MM.1S (cell line): Measurements from ENCODE around the gene TEKT3.
A peak's percentile ranks its signal among the peaks of the same experiment; 100 is the strongest.

Source experiments
- DNase-seq: peaks from one replicate; pipeline ENCODE4 v3.0.0-alpha.2; 2015
- H2AFZ ChIP-seq: fragments of 300-600 bp; sonication (generic); 2 replicates; pipeline ENCODE4 v1.6.0; 2016; ENCODE audit warnings: antibody characterized with exemption, low read length
- H3F3A ChIP-seq: fragments of 300-600 bp; sonication (generic); 2 replicates; pipeline ENCODE4 v1.6.1; 2016; ENCODE audit warnings: mild to moderate bottlenecking, antibody characterized with exemption, low read length, moderate library complexity, mixed read lengths; ENCODE audit not compliant: insufficient read depth
- H3K27ac ChIP-seq: fragments of 300-600 bp; sonication (generic); 2 replicates; pipeline ENCODE4 v1.5.1; 2016; ENCODE audit warnings: mild to moderate bottlenecking, low read length
- H3K27me3 ChIP-seq: fragments of 300-600 bp; sonication (generic); replicated peaks from 2 replicates; pipeline ENCODE4 v1.6.0; 2016; ENCODE audit warnings: low read length; ENCODE audit not compliant: insufficient read depth
- H3K36me3 ChIP-seq: fragments of 300-600 bp; sonication (generic); replicated peaks from 2 replicates; pipeline ENCODE4 v1.6.1; 2016; ENCODE audit warnings: mild to moderate bottlenecking, low read length, mixed read lengths; ENCODE audit not compliant: insufficient read depth
- H3K4me1 ChIP-seq: fragments of 300-600 bp; sonication (generic); 2 replicates; pipeline ENCODE4 v1.6.1; 2016; ENCODE audit warnings: low read length, mixed read lengths
- H3K4me2 ChIP-seq: fragments of 300-600 bp; sonication (generic); 2 replicates; pipeline ENCODE4 v1.6.0; 2016; ENCODE audit warnings: low read depth, low read length
- H3K4me3 ChIP-seq: fragments of 300-600 bp; sonication (generic); 2 replicates; pipeline ENCODE4 v1.5.1; 2016; ENCODE audit warnings: low read length, mixed read lengths
- H3K79me2 ChIP-seq: fragments of 300-600 bp; sonication (generic); 2 replicates; pipeline ENCODE4 v1.6.1; 2016; ENCODE audit warnings: mixed run types, low read length, mixed read lengths
- H3K9ac ChIP-seq: fragments of 300-600 bp; sonication (generic); 2 replicates; pipeline ENCODE4 v1.6.1; 2016; ENCODE audit warnings: low read length, mixed read lengths
- H3K9me2 ChIP-seq: fragments of 300-600 bp; sonication (generic); replicated peaks from 2 replicates; pipeline ENCODE4 v1.6.1; 2016; ENCODE audit warnings: mild to moderate bottlenecking, low read length, mixed read lengths; ENCODE audit not compliant: insufficient read depth
- H3K9me3 ChIP-seq: fragments of 300-600 bp; sonication (generic); replicated peaks from 2 replicates; pipeline ENCODE4 v1.6.1; 2016; ENCODE audit warnings: mild to moderate bottlenecking, low read length, mixed read lengths; ENCODE audit not compliant: insufficient read depth
- H4K20me1 ChIP-seq: fragments of 300-600 bp; sonication (generic); 2 replicates; pipeline ENCODE4 v1.6.1; 2016; ENCODE audit warnings: mild to moderate bottlenecking, low read length, moderate library complexity, mixed read lengths; ENCODE audit not compliant: insufficient read depth
- EZH2 ChIP-seq: fragments of 300-600 bp; sonication (generic); optimal IDR thresholded peaks from 2 replicates; pipeline ENCODE3; 2017; ENCODE audit warnings: low read depth, mild to moderate bottlenecking, antibody characterized with exemption, low read length, mixed read lengths
- EZH2phosphoT487 ChIP-seq: fragments of 300-600 bp; sonication (generic); IDR thresholded peaks from 2 replicates; pipeline ENCODE4 v1.6.1; 2018; ENCODE audit warnings: antibody characterized with exemption, low read length
- TF ChIP-seq, protein P1 (sequence below): fragments of 300-600 bp; sonication (generic); IDR thresholded peaks from 2 replicates; pipeline ENCODE4 v1.5.1; 2016; ENCODE audit warnings: antibody characterized with exemption, low read length, mixed read lengths

The TEKT3 gene

DNA sequence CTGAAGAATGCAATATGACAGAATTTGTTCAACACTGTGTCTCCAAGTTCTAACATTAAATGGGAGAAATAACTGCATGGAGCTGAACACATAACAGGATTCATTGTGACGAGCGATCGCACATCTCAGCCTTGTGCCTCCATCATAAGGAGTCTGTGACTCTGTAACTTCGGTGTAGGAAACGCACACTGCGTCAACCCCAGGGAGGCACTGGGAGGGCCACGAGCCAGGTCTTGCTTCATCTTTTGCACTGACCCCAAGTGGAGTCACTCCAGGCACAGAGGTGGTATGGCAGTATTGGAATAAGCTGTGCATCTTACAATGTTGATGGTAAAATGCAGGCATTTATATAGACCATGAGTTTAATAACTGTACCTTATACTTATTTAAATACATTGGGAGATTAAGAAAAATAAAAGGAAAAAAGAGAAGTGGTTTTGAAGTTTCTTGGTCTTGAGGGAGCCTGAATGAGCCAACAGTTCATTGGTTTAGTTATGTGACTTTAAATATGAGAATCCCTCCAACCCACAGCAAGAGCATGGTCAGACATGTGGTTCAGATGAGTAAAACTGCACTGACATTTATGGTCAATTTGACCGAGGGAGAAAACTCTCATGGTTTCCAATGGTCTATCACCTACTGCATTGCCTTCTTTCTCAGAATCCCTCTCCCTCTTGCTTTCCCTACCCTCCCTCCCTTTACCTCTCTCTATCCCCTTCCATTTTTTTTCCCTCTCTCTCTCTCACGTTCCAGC, 70.6 kb downstream of the TEKT3 start:
- H4K20me1 ChIP-seq, result no peaks in the 10 kb centered on the region
- no peak for DNase-seq
- H3K27me3 ChIP-seq, result no peaks in the 10 kb centered on the region
- no peak overlapping the region for H2AFZ ChIP-seq
- H3K9me3 ChIP-seq, result no peaks in the 10 kb centered on the region
- H3K27ac ChIP-seq, result no peak overlapping the region
- H3K79me2 ChIP-seq, result no peaks in the 10 kb centered on the region
- H3K36me3 ChIP-seq, result no peaks in the 10 kb centered on the region
- H3K4me1 ChIP-seq, result no peaks in the 10 kb centered on the region
- no peak overlapping the region for H3K9ac ChIP-seq
- no peaks in the 10 kb centered on the region for H3F3A ChIP-seq
- H3K9me2 ChIP-seq, result no peaks in the 10 kb centered on the region
- TF ChIP-seq, protein P1, sequence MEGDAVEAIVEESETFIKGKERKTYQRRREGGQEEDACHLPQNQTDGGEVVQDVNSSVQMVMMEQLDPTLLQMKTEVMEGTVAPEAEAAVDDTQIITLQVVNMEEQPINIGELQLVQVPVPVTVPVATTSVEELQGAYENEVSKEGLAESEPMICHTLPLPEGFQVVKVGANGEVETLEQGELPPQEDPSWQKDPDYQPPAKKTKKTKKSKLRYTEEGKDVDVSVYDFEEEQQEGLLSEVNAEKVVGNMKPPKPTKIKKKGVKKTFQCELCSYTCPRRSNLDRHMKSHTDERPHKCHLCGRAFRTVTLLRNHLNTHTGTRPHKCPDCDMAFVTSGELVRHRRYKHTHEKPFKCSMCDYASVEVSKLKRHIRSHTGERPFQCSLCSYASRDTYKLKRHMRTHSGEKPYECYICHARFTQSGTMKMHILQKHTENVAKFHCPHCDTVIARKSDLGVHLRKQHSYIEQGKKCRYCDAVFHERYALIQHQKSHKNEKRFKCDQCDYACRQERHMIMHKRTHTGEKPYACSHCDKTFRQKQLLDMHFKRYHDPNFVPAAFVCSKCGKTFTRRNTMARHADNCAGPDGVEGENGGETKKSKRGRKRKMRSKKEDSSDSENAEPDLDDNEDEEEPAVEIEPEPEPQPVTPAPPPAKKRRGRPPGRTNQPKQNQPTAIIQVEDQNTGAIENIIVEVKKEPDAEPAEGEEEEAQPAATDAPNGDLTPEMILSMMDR, result no peak
- TF ChIP-seq EZH2 (no peak), EZH2phosphoT487 (no peak)
- H3K4me3 ChIP-seq, result 0 out of 2 replicates have a peak overlapping the region, but pooled peaks have one; percentile 3
- H3K4me2 ChIP-seq, result peak overlapping the region; percentile 7; the same call in 1 of the 2 replicates

DNA sequence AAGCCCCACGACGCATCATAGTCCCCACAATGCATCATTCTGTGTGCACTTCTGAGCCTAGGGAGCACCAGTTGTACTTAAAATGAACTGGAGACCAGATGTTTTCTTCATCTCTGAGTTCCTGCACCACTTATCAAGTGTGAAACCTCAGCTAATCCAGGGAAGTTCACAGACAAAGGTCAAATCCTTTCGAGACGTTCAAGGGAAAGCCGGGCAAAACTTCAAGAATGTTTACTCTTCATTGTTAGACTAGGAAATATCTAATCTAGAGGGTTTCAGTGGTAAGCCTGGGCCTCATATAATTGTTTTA, 71.7 kb downstream of the TEKT3 start:
- H3K4me1 ChIP-seq, result no peaks in the 10 kb centered on the region
- H3K4me2 ChIP-seq, result no peak overlapping the region
- no peak overlapping the region for H3K27ac ChIP-seq

DNA sequence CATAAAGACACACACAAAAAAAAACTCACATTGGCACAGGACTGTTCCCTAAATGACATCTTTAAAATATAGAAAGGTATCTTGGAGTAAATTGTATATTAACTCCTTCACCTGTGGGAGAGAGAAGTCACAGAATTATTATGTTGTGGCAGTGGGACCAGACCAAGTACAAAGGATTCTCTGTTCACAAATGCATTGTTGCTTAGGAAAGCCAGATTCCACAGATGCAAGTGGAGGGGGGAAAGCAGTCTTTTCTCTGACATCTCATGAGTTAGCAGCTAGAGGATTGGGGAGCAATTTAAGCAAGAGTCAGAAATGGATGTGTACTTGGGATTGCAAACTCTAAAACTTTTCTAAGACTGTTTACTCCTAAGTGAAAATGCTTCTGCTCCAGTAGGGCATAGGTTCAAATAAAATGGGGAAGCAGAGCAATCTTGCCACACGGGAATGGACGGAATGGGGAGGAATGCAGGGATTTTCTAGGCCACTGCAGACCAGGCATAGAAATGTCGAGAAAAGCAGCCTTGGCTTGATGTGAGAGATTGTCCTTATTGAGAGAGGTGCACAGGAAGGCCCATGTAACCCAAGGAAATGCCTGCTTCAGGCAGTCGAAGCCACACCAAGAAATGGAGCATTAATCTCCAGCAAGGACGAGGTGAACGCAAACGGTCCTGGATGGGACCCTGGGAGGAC, 72.2 kb downstream of the TEKT3 start:
- Histone ChIP-seq H3K27ac (no peak overlapping the region), H3F3A (no peaks in the 10 kb centered on the region), H3K4me3 (no peak overlapping the region), H3K36me3 (no peaks in the 10 kb centered on the region), H3K9me3 (no peaks in the 10 kb centered on the region), H3K4me1 (no peaks in the 10 kb centered on the region), H3K9ac (no peak overlapping the region), H3K79me2 (no peaks in the 10 kb centered on the region), H4K20me1 (no peaks in the 10 kb centered on the region), H3K27me3 (no peaks in the 10 kb centered on the region), H3K4me2 (no peak overlapping the region), H2AFZ (no peak overlapping the region), H3K9me2 (no peaks in the 10 kb centered on the region)
- TF ChIP-seq EZH2phosphoT487 (no peak), EZH2 (no peak)
- TF ChIP-seq, protein P1, result no peak
- no peak for DNase-seq

More for the DNA sequence above, 71.7 kb downstream of the TEKT3 start:
- H3K9ac ChIP-seq, result no peak overlapping the region
- no peaks in the 10 kb centered on the region for H3K27me3 ChIP-seq
- H3K9me2 ChIP-seq, result no peaks in the 10 kb centered on the region
- H2AFZ ChIP-seq, result no peak overlapping the region
- H3K4me3 ChIP-seq, result no peak overlapping the region
- H3K9me3 ChIP-seq, result no peaks in the 10 kb centered on the region
- no peak for TF ChIP-seq EZH2phosphoT487
- DNase-seq, result no peak
- H3K36me3 ChIP-seq, result no peaks in the 10 kb centered on the region
- H4K20me1 ChIP-seq, result no peaks in the 10 kb centered on the region
- H3K79me2 ChIP-seq, result no peaks in the 10 kb centered on the region
- H3F3A ChIP-seq, result no peaks in the 10 kb centered on the region

DNA sequence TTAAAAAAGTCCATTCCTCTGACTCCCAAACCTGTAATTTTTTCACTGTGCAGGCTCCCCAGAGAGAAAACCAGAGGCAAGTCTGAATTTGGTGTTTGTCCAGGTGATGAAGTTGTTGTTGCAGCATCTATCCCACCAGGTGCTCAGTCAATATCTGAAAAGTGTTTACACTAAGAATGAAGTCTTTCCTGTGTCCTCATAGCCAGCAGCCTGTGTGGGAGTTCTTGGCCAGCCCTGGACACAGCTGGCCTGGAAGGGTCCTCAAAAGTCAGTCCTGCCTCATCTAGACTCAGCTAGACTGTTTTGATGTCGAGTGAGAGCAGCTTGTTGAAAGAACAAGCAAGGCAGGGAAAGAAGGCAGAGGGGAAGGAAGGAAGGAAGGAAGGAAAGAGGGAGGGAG, 72.9 kb downstream of the TEKT3 start:
- Histone ChIP-seq H3K9me3 (no peaks in the 10 kb centered on the region), H3K4me2 (no peak overlapping the region)
- TF ChIP-seq EZH2phosphoT487, result no peak
- TF ChIP-seq EZH2, result no peak
- TF ChIP-seq, protein P1, result no peak

More for the DNA sequence above, 72.9 kb downstream of the TEKT3 start:
- H3F3A ChIP-seq, result no peaks in the 10 kb centered on the region
- H3K4me1 ChIP-seq, result no peaks in the 10 kb centered on the region
- no peak for DNase-seq
- H3K27ac ChIP-seq, result no peak overlapping the region
- H2AFZ ChIP-seq, result no peak overlapping the region
- no peak overlapping the region for H3K4me3 ChIP-seq
- H3K9me2 ChIP-seq, result no peaks in the 10 kb centered on the region
- H3K79me2 ChIP-seq, result no peaks in the 10 kb centered on the region
- H3K36me3 ChIP-seq, result no peaks in the 10 kb centered on the region
- H3K9ac ChIP-seq, result no peak overlapping the region
- no peaks in the 10 kb centered on the region for H3K27me3 ChIP-seq
- no peaks in the 10 kb centered on the region for H4K20me1 ChIP-seq
